Liver (tissue), 9 donors: ENCODE results near the gene XRCC5. TPM values are rescaled to one million over a fixed set of nuclear protein-coding genes. Genes with fewer than 3 reads are reported as not detected.

ENCODE experiments used
- DNase-seq: peaks from one replicate; pipeline ENCODE4 v3.0.0-alpha.2; 2017; ENCODE audit warnings: low spot score
- H3K27ac ChIP-seq, 2 donors: one replicate each; pipeline ENCODE4 v1.7.0; 2013; ENCODE audit warnings: inconsistent platforms in 2 of 2, low read length in 2 of 2, control low read depth in 1 of 2, low read depth in 1 of 2, mild to moderate bottlenecking in 1 of 2
- H3K27me3 ChIP-seq, 4 donors: one replicate each; pipeline versions ENCODE4 v1.6.1 to v1.7.0; 2013; ENCODE audit warnings: low read length in 3 of 4, inconsistent platforms in 1 of 4, mild to moderate bottlenecking in 1 of 4, moderate library complexity in 1 of 4; ENCODE audit not compliant: control insufficient read depth in 4 of 4, insufficient read depth in 4 of 4
- H3K36me3 ChIP-seq, 4 donors: one replicate each; pipeline versions ENCODE4 v1.6.1 to v1.7.0; 2013; ENCODE audit warnings: low read length in 3 of 4, mild to moderate bottlenecking in 3 of 4, low read depth in 1 of 4, moderate library complexity in 1 of 4; ENCODE audit not compliant: control insufficient read depth in 4 of 4, insufficient read depth in 3 of 4
- H3K4me1 ChIP-seq, 4 donors: one replicate each; pipeline versions ENCODE4 v1.6.1 to v1.7.0; 2013; ENCODE audit warnings: low read length in 3 of 4, mild to moderate bottlenecking in 3 of 4, moderate library complexity in 1 of 4; ENCODE audit not compliant: control insufficient read depth in 4 of 4, insufficient read depth in 4 of 4
- H3K4me3 ChIP-seq, 3 donors: one replicate each; pipeline versions ENCODE4 v1.6.1 to v1.7.0; 2013; ENCODE audit warnings: low read length in 3 of 3, control low read depth in 1 of 3, low read depth in 1 of 3, mild to moderate bottlenecking in 1 of 3
- H3K9ac ChIP-seq, 2 donors: one replicate each; pipeline ENCODE4 v1.7.0; 2013; ENCODE audit warnings: low read length in 2 of 2, mild to moderate bottlenecking in 2 of 2, moderate library complexity in 2 of 2, control low read depth in 1 of 2, low read depth in 1 of 2
- H3K9me3 ChIP-seq, 4 donors: one replicate each; pipeline versions ENCODE4 v1.6.1 to v1.7.0; 2013; ENCODE audit warnings: low read length in 3 of 4; ENCODE audit not compliant: control insufficient read depth in 4 of 4
- ATF3 ChIP-seq: IDR thresholded peaks from 2 replicates; pipeline ENCODE4 v1.6.1; 2016; ENCODE audit warnings: antibody characterized with exemption
- CTCF ChIP-seq: fragments of 150-350 bp; IDR thresholded peaks from 2 replicates; pipeline ENCODE4 v1.5.1; 2017; ENCODE audit warnings: improper control_type of control experiment, low read depth, low read length; ENCODE audit not compliant: missing input control
- EGR1 ChIP-seq, 2 donors: IDR thresholded peaks; 2 replicates each; pipeline ENCODE4 v1.6.1; 2016 to 2018; ENCODE audit warnings: antibody characterized with exemption in 2 of 2, low read depth in 2 of 2
- FOXA1 ChIP-seq: IDR thresholded peaks from 2 replicates; pipeline ENCODE4 v1.6.1; 2016; ENCODE audit warnings: antibody characterized with exemption
- FOXA2 ChIP-seq: IDR thresholded peaks from 2 replicates; pipeline ENCODE4 v1.6.1; 2016; ENCODE audit warnings: antibody characterized with exemption
- GABPA ChIP-seq, 2 donors: IDR thresholded peaks in 1 of 2; conservative IDR thresholded peaks in 1 of 2; 2 replicates each; pipeline ENCODE4 v1.6.1; 2016; ENCODE audit warnings: antibody characterized with exemption in 2 of 2, mild to moderate bottlenecking in 1 of 2, moderate library complexity in 1 of 2
- HNF4A ChIP-seq, 2 donors: conservative IDR thresholded peaks; 2 replicates each; pipeline ENCODE4 v1.6.1; 2016; ENCODE audit warnings: antibody characterized with exemption in 2 of 2, mild to moderate bottlenecking in 2 of 2
- HNF4G ChIP-seq: IDR thresholded peaks from 2 replicates; pipeline ENCODE4 v1.6.1; 2016; ENCODE audit warnings: antibody characterized with exemption
- JUND ChIP-seq, 2 donors: IDR thresholded peaks; 2 replicates each; pipeline ENCODE4 v1.6.1; 2016; ENCODE audit warnings: antibody characterized with exemption in 2 of 2
- MAX ChIP-seq: IDR thresholded peaks from 2 replicates; pipeline ENCODE4 v1.6.1; 2016; ENCODE audit warnings: antibody characterized with exemption
- NR2F2 ChIP-seq: IDR thresholded peaks from 2 replicates; pipeline ENCODE4 v1.6.1; 2016; ENCODE audit warnings: antibody characterized with exemption
- RAD21 ChIP-seq, 2 donors: IDR thresholded peaks; 2 replicates each; pipeline ENCODE4 v1.6.1; 2016; ENCODE audit warnings: antibody characterized with exemption in 2 of 2, mild to moderate bottlenecking in 2 of 2
- REST ChIP-seq: IDR thresholded peaks from 2 replicates; pipeline ENCODE4 v1.6.1; 2016; ENCODE audit warnings: antibody characterized with exemption, mild to moderate bottlenecking
- RXRA ChIP-seq, 2 donors: IDR thresholded peaks; 2 replicates each; pipeline ENCODE4 v1.6.1; 2017 to 2018; ENCODE audit warnings: antibody characterized with exemption in 2 of 2, mild to moderate bottlenecking in 1 of 2
- SP1 ChIP-seq: IDR thresholded peaks from 2 replicates; pipeline ENCODE4 v1.6.1; 2018; ENCODE audit warnings: antibody characterized with exemption, mild to moderate bottlenecking
- TAF1 ChIP-seq: conservative IDR thresholded peaks from 2 replicates; pipeline ENCODE4 v1.6.1; 2016; ENCODE audit warnings: antibody characterized with exemption, mild to moderate bottlenecking
- YY1 ChIP-seq: IDR thresholded peaks from 2 replicates; pipeline ENCODE4 v1.6.1; 2016; ENCODE audit warnings: antibody characterized with exemption, mild to moderate bottlenecking
- ZBTB33 ChIP-seq: IDR thresholded peaks from 2 replicates; pipeline ENCODE4 v1.6.1; 2016; ENCODE audit warnings: antibody characterized with exemption
- WGBS: extraction: QIAGEN DNeasy Blood & Tissue Kit; methylation state at CpG from one replicate; pipeline ENCODE4 v1.1.7; 2013; 5-methylcytosine and 5-hydroxymethylcytosine counted together
- polyA plus RNA-seq, 2 donors: library from polyadenylated mRNA; stranded (reverse) in 1 of 2; unstranded in 1 of 2; fragments of 200-250 nt in 1 of 2; fragments of >200 nt in 1 of 2; fragmentation: Nextera tagmentation in 1 of 2; extraction: Ambion mirVana in 1 of 2; gene quantifications; one replicate each; pipeline versions ENCODE4 v1.2.1 to v1.2.3, GENCODE V29; 2013 to 2015
- total RNA-seq, 2 donors: library from RNA; depleted of rRNA; stranded (reverse); fragments of >200 nt; gene quantifications; one replicate each; pipeline ENCODE4 v1.2.3, GENCODE V29; 2014
- donor health status: healthy.
- donor health status: healthy.
- donor health status: healthy.
- donor health status: healthy.
- donor health status: healthy.

The XRCC5 gene
- total and polyA plus RNA-seq, 4 donors: 63.7 to 140 (median 84.5) TPM

- H3K36me3 ChIP-seq: peaks cover 8 to 80% (median 74%) of the 10 kb centered on the region in 4 donors
- no peaks in the 10 kb centered on the region for H3K9me3 ChIP-seq
- no peak for DNase-seq
- TF ChIP-seq CTCF: no peak
- no peak for TF ChIP-seq YY1
- no peak for TF ChIP-seq HNF4G
- TF ChIP-seq JUND (IDR thresholded peaks at IDR 0.05): no peak
- TF ChIP-seq REST: no peak
- TF ChIP-seq RAD21 (IDR thresholded peaks at IDR 0.05): no peak
- TF ChIP-seq NR2F2: no peak
- TF ChIP-seq ZBTB33: no peak
- TF ChIP-seq MAX: no peak
- no peak for TF ChIP-seq SP1
- TF ChIP-seq RXRA (IDR thresholded peaks at IDR 0.05): no peak
- no peak for TF ChIP-seq FOXA1
- no peak for TF ChIP-seq ATF3
- no peak for TF ChIP-seq HNF4A (conservative IDR thresholded peaks at IDR 0.05)
- no peak for TF ChIP-seq TAF1
- no peak for TF ChIP-seq EGR1 (IDR thresholded peaks at IDR 0.05; ENCODE audit: low read depth in 2 of 2)
- TF ChIP-seq GABPA (IDR thresholded peaks at IDR 0.05 in 1 of 2, conservative IDR thresholded peaks at IDR 0.05 in 1 of 2): no peak
- TF ChIP-seq FOXA2: no peak
- H3K27me3 ChIP-seq: no peaks in the 10 kb centered on the region
- no peak overlapping the region for H3K4me3 ChIP-seq
- 93% methylated on average over 4 of the region's 4 CpGs for WGBS
- H3K9ac ChIP-seq: no peak overlapping the region
- no peak overlapping the region for H3K27ac ChIP-seq
- H3K4me1 ChIP-seq: no peaks in the 10 kb centered on the region
These were observed 55.4 kb downstream of the XRCC5 start for GRCh38 chr2:216164576-216164975.
